DMS153 treated with DMSO at 0.1 percent for 48 hours (cell line): ENCODE measurements around the gene PRR4.

Experiments
- DNase-seq: peaks from one replicate; lab custom pipeline; 2025; ENCODE audit not compliant: unreplicated experiment; lab: John Stamatoyannopoulos, UW

Gene PRR4, protein sequence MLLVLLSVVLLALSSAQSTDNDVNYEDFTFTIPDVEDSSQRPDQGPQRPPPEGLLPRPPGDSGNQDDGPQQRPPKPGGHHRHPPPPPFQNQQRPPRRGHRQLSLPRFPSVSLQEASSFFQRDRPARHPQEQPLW

DNA sequence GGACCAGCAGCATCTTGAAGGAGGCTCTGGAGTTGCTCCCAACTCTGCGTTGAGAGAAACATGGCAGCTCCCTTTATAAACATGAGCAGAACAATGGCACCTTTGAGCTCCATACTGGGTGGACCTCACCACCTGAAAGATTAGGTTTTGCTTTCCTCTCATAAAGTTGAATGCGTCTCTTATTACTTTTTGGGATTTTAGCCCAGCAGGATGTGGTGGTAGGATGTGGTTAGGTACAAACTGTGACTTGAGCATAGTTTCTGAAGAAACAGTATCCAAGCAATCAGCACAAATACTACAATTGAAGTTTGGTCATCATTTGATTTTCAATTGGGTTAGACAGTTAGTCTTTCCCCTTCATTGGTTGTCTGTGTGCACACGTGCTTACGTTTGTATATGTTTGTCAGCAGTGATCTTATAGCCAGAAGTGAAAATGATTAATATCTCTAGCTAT, at the start of gene PRR4:
Gene PRR4, minus strand, starts transcription at position 51 of the 454 bp plus-strand sequence. Its CDS starts 38 bp downstream, at position 13.
- DNase-seq: no peak

DNA sequence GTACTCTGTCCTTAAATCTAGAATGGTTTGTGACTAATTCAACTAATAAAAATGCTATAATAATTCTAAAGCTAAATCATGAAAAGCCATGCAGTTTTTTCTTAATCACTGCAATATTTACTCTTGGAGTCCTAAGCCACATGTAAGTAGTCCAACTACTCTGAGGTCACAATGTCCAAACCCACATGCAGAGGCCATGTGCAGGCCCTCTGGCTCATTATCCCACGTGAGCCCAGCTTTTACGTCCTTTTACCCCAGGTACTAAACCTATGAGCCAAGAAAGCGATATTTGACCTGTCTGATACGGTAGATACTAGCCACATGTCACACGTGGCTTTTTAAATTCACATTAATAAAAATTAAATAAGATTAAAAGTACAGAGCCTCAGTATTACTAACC, 47.6 kb upstream of the PRR4 start:
- no peak for DNase-seq

DNA sequence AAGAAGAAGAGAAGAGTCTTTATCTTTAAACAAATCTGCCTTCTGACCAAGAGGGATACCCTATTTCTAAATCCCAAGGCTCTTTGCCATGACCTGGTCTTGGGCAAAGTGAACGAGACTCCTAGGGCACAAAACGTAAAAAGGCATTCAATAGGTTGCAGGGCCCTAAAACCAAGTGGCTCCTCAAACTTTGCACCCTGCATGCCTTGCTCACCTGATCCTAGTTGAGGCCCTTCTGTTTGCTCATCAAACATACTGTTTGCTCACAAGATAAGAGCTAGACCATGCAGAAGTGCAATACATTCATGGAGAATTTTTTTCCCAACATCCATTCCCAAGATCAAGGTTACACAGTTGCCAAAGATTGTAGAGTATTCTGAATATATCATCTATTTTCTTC, 42.7 kb upstream of the PRR4 start:
- no peak for DNase-seq

DNA sequence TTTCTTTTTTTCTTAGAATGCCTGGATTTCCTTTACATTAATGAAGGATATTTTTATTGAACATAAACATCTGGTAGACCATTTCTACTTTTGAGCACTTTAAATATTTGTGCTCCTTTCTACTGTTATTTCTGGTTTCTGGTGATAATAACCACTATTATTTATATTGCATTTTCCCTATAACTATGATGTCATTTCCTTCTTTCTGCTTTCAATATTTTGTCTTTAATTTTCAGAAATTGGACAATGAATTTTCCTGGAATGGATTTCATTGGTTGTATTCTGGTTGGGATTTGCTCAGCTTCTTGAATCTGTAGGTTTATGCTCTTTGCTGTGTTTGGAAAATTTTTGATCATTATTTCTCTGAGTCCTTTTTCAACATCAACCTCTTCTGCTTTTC, 40.0 kb upstream of the PRR4 start:
- DNase-seq: no peak

DNA sequence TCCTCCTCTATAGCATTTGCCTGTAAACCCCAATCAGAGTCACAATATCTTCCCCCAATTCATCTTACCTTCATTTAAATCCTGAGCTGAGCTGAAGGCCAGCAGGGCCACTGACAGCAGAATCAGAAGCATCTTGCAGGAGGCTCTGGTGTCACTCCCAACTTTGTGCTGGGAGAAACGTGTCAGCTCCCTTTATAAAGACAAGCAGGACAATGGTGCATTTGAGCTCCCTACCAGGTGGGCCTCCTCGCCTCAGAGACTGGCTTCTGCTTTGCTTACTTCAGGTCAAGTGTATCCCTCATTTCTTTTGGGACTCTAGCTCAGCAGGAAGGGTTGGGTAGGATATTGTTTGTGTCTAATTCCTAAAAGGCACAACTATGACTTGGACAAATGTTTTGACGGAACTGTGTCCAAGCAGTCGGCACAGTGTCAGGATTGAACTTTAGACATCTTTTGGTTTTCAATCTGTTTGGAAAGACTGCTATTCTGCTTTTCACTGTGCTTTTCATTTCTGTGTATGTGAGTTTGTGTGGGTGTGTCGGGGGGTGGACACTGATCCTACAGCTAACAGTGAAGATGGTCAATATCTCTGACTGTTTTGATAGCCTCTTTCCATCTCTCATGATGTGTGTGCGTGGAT, 34.9 kb upstream of the PRR4 start, which contains the start of gene PRH1:
Gene PRH1, minus strand, starts transcription at position 170 of the 640 bp plus-strand sequence. Its CDS starts 38 bp downstream, at position 132.
- no peak for DNase-seq

DNA sequence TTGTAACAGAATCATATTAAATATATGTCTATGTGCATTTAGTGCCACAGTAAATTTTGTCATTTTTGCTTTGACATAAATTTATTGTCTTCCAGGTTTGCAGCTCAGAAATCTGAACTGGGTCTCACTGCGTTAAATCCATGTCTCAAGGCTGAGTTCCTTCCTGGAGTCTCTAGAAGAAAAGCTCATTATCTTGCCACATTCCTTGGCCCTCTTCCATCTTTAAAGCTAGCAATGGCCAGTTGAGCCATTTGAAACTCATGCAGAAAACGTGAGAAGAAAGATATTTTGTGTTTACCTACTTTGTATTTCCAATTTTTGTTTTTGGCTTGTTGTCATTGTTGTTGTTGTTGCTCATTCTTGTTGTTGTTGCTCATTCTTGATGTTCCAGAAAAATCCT, 24.1 kb upstream of the PRR4 start:
- no peak for DNase-seq

DNA sequence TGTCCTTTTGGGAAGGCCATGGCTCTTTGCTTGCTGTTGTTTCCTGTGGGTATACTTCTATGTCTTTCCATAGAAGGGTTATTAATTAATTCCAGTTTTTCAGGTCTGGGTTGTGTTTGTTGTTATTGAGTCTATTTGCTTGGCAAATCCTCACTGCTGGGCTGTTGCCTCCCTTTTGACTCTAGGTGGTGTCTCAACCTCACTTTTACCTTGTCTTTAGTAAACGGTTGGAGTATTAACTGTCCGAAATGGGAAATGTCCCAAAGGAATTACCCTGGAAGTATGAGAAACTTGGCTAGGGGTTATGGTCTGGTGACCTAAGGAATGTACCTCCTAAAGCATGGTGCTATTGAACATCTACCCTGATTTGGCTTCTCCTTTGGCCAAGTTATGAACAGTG, 18.1 kb upstream of the PRR4 start:
- no peak for DNase-seq

DNA sequence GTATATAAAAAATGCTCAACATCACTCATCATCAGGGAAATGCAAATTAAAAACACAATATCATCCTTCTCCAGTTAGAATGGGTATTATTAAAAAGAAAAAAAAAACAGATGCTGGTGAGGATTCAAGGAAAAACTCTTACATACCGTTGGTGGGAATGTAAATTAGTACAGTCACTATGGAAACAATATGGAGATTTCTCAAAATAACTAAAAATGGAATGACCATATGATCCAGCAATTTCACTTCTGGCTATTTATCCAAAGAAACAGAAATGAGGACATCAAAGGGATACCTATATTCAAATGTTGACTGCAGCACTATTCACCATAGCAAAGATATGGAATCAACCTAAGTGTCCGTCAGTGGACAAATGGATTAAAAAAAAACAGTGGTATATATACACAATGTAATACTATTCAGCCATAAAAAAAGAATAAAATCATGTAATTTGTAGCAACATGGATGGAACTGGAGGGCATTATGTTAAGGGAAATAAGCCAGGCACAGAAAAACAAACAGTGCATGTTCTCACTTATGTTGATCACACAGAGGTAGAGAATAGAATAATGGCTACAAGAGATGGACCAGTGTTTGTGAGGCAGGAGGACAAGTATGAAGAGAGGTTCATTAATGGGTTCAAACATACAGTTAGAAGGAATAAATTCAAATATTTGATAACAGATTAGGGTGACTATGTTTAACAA, 14.4 kb upstream of the PRR4 start:
- no peak for DNase-seq

DNA sequence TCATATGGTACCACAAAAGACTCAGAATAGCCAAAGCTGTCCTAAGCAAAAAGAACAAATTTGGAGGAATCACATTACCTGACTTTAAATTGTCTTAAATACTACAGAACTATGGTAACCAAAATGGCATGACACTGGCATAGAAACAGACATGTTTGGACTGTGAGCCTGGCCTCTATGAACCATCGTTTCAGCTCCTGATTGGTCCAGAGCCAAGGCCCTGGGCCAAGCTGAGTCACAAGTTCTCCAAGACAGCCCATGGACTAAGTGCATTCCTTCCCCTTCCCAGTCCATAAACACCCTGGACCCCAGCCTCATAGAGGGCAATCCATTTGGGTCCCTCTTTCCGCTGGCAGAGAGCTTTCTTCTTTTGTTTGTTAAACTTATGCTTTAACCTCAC, 12.1 kb upstream of the PRR4 start:
- no peak for DNase-seq

DNA sequence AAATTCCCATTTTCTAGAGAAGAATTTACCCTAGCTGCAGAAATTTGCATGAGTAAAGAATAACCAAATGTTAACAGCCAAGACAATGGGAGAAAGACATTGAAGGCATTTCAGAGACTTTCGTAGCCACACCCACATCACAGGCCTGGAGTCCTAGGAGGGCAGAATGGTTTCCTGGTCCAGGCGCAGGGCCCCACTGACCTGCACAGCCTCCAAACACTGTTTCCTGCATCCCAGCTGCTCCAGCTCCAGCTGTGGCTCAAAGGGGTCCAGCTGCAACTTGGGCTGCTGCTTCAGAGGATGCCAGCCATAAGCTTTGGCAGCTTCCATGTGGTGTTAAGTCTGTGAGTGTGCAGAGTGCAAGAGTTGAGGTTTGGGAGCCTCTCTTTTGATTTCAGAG, 6.5 kb upstream of the PRR4 start:
- no peak for DNase-seq

DNA sequence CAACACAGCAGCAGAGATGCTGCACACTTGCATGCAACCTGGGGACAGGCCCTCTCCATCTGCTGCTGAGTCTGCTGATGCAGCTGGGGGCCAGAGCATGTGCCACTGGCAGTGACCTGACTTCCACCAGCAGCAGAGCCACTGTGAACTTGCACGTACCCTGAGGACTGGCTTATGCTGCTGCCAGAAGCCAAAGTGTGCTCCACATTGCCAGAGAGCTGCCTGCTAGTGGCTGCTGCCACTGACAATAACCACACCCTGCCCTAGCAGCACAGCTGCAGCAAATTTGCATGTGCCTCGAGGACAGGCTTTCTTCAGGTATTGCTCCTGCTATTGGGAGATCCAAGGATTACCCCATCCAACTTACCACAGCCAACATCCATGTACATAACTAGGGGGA, 4.5 kb upstream of the PRR4 start:
- DNase-seq: no peak

DNA sequence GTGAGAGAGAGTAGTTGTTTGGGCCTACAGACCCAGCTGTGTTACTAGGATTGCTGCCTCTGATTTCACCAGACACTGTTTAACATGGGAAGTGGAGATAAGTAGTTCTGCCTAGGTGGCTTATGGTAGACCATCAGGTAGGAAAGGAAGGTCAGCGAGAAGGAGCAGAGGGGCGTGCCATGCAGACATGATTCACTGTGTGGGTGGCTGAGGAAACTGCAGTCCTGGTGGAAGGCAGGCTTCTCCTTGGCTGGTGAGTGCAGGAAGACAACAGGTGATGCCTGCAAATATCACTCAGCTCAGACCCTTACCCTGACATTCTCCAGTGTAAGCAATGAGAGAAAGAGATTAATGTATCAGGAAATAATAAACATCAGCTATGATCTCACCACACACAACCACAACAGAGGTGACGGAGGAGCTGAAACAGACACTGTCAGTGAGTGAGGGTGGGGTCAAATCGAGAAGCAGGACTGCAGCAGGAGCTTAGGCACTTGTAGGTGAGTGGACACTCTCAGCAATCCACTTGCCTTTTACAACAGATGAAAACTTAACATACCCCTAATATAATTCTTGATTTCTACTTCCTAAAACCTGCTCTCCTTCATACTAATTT, 2.1 kb upstream of the PRR4 start:
- no peak for DNase-seq

DNA sequence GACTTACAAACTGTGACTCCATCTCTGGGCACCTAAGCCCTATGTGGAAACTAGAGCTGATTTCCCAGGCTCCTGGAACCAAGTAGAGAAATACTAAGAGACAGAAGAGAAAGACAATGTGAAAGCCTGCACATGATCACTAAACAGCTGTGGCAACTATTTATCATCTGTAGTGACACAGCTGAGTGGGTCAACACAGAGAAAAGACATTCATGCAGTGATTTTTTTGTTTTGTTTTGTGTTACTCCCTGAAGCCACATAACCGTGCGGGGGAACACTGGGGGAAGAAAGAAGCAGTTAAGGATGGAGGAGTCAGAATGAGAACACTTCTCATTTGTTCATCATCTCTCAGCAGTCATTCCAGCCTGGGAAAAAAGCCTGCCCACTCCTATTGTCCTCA, 1.5 kb downstream of the PRR4 start:
- no peak for DNase-seq

DNA sequence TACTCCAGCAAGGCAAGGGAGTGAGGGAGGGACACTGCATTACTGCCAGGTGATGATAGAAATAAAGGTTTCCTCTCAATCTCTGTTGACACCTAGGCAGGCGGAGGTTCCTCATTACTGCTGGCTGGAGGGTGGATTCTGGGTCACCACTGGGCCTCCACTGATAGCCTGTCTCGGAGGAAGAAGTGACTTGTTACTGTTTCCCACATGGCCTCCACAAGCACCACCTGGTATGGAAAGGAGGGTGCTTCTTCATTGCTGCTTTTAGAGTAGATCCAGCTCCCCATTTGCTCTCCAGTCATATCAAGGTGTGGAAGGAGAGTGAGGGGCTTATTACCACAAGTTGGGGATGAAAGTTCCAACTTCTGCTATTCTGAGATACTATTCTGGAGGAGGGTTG, 6.4 kb downstream of the PRR4 start:
- DNase-seq: no peak

DNA sequence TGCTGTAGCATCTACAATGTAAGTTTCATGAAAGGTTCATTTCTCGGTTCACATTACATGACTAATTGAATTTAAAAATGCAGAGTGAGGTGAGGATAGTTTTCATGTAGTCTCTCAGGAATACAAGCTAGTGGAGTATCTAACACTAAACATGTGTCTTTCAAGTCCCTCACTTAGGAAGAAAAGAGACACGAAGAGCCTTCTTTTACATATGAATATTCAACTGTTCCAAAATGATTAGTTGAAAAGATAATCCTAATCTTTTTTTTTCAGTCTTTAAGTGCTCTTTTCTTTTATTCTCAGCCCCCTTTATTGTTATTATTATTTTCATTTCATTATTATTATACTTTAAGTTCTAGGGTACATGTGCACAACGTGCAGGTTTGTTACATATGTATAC, 10.8 kb downstream of the PRR4 start:
- no peak for DNase-seq

DNA sequence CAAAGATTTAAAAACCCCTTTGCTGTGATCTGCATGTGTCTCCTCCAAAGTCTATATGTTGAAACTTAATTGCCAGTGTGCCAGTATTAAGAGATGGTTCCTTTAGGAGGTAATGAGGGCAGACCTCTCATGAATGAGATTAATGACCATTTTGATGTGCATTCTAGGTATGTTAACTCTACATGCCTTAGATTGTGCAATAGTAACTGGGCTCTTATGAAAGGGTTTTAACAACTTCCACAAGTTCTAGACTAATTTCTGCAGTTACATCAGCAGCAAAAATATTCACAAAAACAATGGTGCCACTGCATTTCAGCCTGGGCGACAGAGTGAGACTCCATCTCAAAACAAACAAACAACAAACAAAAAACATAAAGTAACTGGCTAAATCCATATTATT, 19.3 kb downstream of the PRR4 start:
- no peak for DNase-seq

DNA sequence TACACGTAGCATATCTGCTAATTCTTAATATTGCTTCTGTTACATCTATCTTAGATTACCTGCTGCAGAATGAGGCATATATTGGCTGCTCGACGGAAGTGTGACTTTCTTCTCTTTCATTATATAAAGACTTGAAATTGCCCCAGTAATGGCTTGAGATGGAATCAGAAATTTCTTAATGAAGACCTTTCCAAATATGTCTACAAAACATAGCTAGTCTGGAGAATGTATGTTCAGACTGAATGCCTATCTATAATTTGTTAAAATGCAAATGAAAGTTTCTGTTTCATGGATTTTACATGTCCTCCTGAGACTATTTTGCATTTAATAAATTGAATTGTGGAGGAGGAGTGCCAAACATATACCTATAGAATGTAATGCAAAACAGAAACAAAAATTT, 23.0 kb downstream of the PRR4 start, which contains the start of gene TAS2R10:
Gene TAS2R10, minus strand, starts transcription at position 101 of the 400 bp plus-strand sequence. Its CDS starts 89 bp downstream, at position 12.
- DNase-seq: no peak

DNA sequence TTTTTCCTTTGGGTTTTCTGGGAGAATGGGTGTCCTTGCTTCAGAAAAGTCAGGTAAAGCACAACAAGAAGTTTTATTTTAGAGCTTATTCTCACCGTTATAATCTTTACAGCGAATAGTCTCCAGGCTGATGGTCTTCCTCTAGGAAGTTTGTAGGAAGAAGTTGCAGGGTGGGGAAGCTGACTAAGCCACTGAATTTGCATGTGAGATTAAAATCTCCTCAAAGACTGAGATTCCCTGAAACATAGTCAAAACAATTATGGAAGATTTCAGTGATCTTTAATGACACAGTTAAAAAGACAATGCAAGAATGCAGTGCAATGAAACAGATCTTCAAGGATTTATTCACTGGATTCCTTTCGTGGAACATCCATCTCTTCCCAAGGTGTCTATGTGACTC, 24.3 kb downstream of the PRR4 start:
- no peak for DNase-seq

DNA sequence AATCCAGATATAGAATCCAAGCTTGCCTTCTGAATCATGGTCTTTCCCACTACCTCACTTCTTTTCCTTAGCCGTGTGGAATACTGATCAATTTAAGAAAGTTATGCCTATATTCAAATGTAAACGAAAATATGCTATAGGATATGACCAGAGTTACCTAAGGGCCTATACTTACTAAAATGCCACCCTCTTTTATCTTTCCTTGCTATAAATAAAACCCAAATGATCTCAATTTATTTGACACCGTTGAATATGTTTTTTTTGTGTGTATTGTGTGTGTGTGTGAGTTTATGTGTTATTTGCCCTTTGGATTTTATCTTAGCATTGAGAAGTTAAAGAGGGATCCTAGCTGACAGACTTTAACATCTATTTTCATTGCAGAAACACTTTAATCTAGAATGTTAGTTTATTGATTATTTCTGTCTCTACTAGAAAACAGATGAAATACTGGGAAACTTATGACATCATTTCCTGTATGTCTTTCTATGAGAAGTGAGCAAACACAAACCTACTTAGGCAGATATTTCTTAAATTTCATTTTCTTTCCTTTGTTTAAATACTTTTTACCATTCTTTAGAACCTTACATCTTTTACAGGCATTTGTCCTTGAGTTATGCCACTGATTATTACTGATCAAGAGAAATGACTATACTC, 37.3 kb downstream of the PRR4 start:
- DNase-seq: no peak

DNA sequence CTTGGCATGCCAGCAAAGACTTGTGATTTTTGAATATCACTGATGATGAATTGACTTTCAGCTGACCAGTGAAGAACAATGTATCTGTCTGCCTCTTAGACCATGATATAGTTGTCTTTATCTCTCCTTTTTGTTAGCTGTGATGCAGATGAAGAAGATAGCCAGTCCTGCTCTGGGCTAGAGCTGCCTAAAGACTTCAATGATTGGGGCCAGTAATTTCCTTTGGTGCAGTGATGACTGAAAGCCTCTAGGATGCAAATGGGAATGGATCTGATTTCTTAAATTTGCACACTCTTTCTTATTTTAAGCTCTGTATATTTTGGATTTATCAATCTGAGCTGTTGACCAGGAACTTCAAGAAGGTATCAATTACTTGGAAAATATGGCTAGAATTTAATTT, 39.2 kb downstream of the PRR4 start, which contains the start of gene TAS2R9:
Gene TAS2R9, minus strand, starts transcription at position 101 of the 400 bp plus-strand sequence. Its CDS starts 93 bp downstream, at position 8.
- no peak for DNase-seq

DNA sequence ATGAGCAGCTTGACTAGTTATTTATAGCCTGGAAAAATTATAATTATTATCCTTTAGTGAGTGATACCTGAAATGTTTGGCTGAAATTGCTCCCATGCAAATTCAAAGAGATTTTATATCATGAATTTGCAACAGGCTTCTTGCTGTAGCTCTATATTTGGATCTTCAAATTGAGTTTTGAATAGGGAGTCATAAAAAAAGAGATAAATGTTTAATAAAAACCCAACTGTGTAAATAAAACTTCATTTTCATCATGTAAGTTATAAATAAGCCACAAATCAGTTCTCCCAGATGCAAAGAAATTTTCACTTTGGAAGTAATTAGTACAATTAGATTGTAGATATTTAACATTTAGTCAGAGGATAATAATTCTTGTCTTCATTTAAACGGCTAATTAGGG, 42.1 kb downstream of the PRR4 start, which contains the start of gene TAS2R8:
Gene TAS2R8, minus strand, starts transcription at position 101 of the 400 bp plus-strand sequence. CDS start 306 bp downstream, outside the sequence.
- no peak for DNase-seq
